Cardiac muscle cell (in vitro differentiated cells and primary cell): Measurements from ENCODE around the gene FXYD6. TPM values are rescaled to one million over a fixed set of nuclear protein-coding genes. Genes with fewer than 3 reads are reported as not detected.

ENCODE experiments used
- DNase-seq, 2 donors: peaks; one replicate each; pipeline versions ENCODE4 v3.0.0 to v3.0.0-alpha.2; 2010 to 2017; ENCODE audit warnings: low read depth in 1 of 2, low spot score in 1 of 2
- H3K27ac ChIP-seq: fragments of 200-600 bp; sonication (generic); 2 replicates; pipeline ENCODE4 v1.5.1; 2016
- H3K27me3 ChIP-seq: fragments of 200-600 bp; sonication (generic); 2 replicates; pipeline ENCODE4 v1.6.0; 2016; ENCODE audit warnings: control low read depth
- H3K36me3 ChIP-seq: fragments of 200-600 bp; sonication (generic); 2 replicates; pipeline ENCODE4 v1.5.1; 2016; ENCODE audit warnings: control low read depth
- H3K4me1 ChIP-seq: fragments of 200-600 bp; sonication (generic); 2 replicates; pipeline ENCODE4 v1.8.1; 2017; ENCODE audit warnings: low read depth, mild to moderate bottlenecking, mixed run types
- H3K4me3 ChIP-seq: fragments of 200-600 bp; sonication (generic); 2 replicates; pipeline ENCODE4 v1.5.1; 2016; ENCODE audit warnings: mild to moderate bottlenecking
- H3K9me3 ChIP-seq: fragments of 200-600 bp; sonication (generic); 2 replicates; pipeline ENCODE4 v1.5.1; 2017; ENCODE audit warnings: low read depth, mild to moderate bottlenecking, control low read depth
- polyA plus RNA-seq: library from polyadenylated mRNA; unstranded; fragments of >200 nt; fragmentation: Nextera tagmentation; extraction: Ambion mirVana; gene quantifications from 2 replicates; pipeline ENCODE4 v1.2.1, GENCODE V29; 2016
- total RNA-seq: library from RNA; depleted of rRNA; stranded (reverse); fragments of >200 nt; gene quantifications from 2 replicates; pipeline ENCODE4 v1.2.3, GENCODE V29; 2016
- TF ChIP-seq, protein P1 (sequence below): IDR thresholded peaks from 2 replicates; pipeline ENCODE4 v1.5.1; 2012; ENCODE audit warnings: low read depth, mild to moderate bottlenecking, low read length

The FXYD6 gene
- total and polyA plus RNA-seq, 2 experiments from 2014 or later: 310 to 403 TPM

DNA sequence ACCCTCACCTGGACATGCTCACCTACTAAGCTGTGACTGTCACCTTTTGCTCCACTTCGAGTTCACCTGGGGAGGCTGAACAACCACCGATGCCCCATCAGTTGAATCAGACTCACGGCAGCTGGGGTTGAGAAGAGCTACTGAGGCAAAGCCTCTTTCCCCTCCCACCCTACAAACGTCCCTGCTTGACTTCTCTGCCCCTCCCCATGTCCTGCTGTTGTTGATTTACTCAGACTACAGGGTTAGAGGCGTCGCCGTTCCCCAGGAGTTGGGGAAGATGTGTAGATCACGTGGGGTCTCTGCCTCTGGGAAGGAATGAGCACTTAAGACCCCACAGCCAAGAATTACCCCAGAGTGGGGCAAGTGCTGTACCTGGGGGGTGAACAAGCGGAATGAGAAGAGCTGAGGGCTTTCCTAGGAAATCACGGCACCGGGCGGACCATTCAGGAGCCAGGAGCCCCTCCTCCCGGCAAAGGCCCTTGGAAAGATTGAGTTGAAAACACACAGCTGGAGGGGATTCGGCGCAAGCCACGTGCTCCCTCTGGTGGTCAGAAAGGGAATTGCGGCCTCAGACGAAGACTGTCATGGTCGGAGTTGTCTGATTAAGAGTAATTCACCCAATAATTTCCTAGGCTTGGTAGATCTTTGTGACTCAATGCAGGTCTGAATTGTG is 59.0 kb downstream of the FXYD6 start:
- peak; percentile 82 to 83 for DNase-seq
- Histone ChIP-seq H3K4me3 (no peak overlapping the region), H3K27ac (no peak overlapping the region), H3K9me3 (no peaks in the 10 kb centered on the region), H3K4me1 (peaks cover 19% of the 10 kb centered on the region), H3K36me3 (no peaks in the 10 kb centered on the region), H3K27me3 (no peaks in the 10 kb centered on the region)
- TF ChIP-seq, protein P1, sequence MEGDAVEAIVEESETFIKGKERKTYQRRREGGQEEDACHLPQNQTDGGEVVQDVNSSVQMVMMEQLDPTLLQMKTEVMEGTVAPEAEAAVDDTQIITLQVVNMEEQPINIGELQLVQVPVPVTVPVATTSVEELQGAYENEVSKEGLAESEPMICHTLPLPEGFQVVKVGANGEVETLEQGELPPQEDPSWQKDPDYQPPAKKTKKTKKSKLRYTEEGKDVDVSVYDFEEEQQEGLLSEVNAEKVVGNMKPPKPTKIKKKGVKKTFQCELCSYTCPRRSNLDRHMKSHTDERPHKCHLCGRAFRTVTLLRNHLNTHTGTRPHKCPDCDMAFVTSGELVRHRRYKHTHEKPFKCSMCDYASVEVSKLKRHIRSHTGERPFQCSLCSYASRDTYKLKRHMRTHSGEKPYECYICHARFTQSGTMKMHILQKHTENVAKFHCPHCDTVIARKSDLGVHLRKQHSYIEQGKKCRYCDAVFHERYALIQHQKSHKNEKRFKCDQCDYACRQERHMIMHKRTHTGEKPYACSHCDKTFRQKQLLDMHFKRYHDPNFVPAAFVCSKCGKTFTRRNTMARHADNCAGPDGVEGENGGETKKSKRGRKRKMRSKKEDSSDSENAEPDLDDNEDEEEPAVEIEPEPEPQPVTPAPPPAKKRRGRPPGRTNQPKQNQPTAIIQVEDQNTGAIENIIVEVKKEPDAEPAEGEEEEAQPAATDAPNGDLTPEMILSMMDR: peak; percentile 100

DNA sequence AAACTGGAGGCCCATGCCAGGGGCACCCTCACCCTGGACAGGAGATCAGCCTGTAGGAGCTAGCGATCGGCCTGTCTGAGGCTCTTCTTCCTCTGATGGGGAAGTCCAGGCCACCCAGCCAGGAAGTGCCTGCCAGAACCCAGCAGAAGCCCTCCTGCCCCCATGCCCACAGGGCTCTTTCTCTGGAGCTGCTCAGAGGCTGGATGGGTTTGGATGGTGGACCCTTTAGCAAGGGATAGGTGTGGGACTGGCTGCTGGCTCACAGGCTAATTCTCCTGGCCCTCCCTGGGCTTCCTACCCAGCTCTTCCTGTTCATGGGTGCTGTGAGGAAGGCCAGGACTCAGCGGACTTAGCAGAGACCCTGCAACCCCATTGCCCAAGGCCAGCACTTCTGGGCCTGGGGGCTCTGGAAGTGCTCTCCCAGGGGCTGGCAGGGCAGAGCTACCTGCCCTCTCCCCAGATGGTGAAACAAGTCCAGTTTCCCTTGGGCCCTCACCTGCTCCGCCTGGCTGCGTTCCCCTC is 59.6 kb downstream of the FXYD6 start:
- Histone ChIP-seq H3K27me3 (no peaks in the 10 kb centered on the region), H3K9me3 (no peaks in the 10 kb centered on the region), H3K4me1 (peaks cover 19% of the 10 kb centered on the region), H3K4me3 (no peak overlapping the region), H3K27ac (no peak overlapping the region), H3K36me3 (no peaks in the 10 kb centered on the region)
- TF ChIP-seq, protein P1: no peak
- no peak for DNase-seq

DNA sequence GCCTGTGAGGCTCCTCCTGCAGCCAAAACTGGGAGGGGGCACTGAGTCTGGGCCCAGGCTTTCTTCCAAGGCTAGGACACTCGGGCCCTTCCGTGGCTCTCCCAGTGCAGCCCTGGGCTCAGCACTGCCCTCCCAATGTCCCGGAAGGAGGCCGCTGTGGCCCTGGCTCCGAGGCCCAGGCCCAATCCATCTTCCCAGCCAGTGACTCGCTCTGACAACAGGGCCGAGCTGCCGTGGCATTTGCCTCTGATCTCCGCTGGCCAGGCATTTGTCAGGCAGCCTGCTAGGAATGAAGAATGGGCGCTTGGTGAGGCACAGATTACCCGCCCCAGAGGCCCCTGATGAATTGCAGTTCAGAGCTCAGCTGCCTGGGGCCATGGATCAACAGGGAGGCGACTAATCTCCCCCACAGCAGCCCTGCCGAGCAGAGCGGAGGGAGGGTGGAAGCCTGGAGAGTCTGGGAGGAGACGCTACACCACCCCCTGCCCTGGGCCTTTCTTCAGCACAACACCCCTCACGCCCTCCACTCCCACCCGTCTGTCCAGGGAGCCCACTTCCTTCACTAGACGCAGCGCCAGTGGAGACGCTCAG is 60.2 kb downstream of the FXYD6 start:
- H3K27ac ChIP-seq: no peak overlapping the region
- H3K4me3 ChIP-seq: no peak overlapping the region

DNA sequence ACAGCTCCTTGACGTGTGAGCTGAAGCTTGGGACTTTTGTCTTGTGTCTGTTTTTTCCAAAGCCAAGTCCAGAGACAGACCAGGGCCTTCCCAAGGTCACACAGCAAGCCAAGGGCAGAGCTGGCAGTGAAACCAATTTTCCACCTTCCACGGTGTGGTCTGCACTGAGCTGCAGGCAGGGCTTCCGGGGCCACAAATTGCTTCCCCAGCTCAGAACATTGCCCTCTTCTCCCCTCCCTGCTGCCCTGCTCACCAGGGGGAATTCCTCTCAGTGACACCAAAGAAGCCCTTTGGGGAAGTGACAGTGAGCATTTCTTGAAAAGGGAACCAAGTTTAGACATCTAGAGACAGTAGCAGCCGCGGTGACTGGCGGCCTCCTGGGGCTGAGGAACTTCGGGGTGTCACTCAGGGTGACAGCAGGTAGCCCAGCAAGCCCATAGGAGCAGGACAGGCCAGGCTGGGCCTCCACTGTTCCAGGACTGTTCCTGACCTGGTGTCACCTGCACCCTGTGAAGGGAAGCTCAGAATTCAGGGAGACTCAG is 61.1 kb downstream of the FXYD6 start:
- TF ChIP-seq, protein P1: no peak
- H3K9me3 ChIP-seq: no peaks in the 10 kb centered on the region
- DNase-seq: no peak
- H3K36me3 ChIP-seq: no peaks in the 10 kb centered on the region
- H3K27ac ChIP-seq: no peak overlapping the region
- no peaks in the 10 kb centered on the region for H3K27me3 ChIP-seq
- peaks cover 19% of the 10 kb centered on the region for H3K4me1 ChIP-seq
- no peak overlapping the region for H3K4me3 ChIP-seq

More for the DNA sequence above, 60.2 kb downstream of the FXYD6 start:
- no peaks in the 10 kb centered on the region for H3K36me3 ChIP-seq
- no peaks in the 10 kb centered on the region for H3K27me3 ChIP-seq
- TF ChIP-seq, protein P1: no peak
- peaks cover 19% of the 10 kb centered on the region for H3K4me1 ChIP-seq
- H3K9me3 ChIP-seq: no peaks in the 10 kb centered on the region
- DNase-seq: peak; percentile 30 to 64

DNA sequence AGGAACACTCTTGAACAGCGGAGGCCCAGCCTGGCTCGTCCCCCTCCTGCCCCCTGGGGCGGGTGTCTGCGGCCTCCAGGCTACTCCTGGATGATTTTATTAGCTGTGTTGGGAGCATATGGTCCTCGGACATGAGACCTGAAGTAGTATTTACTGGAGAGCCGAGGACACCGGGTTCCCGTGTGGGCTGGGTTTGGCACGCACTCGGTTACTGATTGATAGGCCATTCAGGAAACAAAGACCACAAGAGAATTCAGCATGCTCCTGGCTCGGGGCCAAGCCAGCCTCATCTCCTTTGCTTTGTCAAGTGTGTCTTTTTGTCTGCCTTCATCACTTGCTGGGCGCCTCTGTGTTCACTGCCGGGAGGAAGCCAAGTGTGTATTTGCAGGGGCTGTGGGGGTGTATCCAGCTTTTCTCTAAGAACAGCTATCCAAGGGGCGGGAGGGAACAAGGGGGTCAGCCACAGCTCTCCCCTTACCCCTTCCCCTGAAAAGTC is 61.6 kb downstream of the FXYD6 start:
- Histone ChIP-seq H3K27me3 (no peaks in the 10 kb centered on the region), H3K4me1 (peaks cover 19% of the 10 kb centered on the region), H3K36me3 (no peaks in the 10 kb centered on the region), H3K27ac (no peak overlapping the region), H3K9me3 (no peaks in the 10 kb centered on the region), H3K4me3 (no peak overlapping the region)
- TF ChIP-seq, protein P1: no peak
- DNase-seq: peak; percentile 42 to 66
